Stomach smooth muscle (tissue), 2 donors: ENCODE measurements around the gene SLC51B.
"Not testable (repeated sequence)": the region's sequence is repeated elsewhere in the genome, so short reads cannot be mapped to it uniquely, and the experiment has no call there.

Experiments
- H3K27ac ChIP-seq: one replicate; pipeline ENCODE4 v1.7.0; 2013; ENCODE audit warnings: mild to moderate bottlenecking, low read length, inconsistent platforms
- H3K27me3 ChIP-seq, 2 donors: one replicate each; pipeline ENCODE4 v1.7.0; 2013; ENCODE audit warnings: low read length in 2 of 2; ENCODE audit not compliant: insufficient read depth in 2 of 2, control insufficient read depth in 1 of 2
- H3K36me3 ChIP-seq, 2 donors: one replicate each; pipeline ENCODE4 v1.7.0; 2013; ENCODE audit warnings: low read length in 2 of 2; ENCODE audit not compliant: control insufficient read depth in 2 of 2, insufficient read depth in 2 of 2
- H3K4me1 ChIP-seq: one replicate; pipeline ENCODE4 v1.7.0; 2013; ENCODE audit warnings: low read length; ENCODE audit not compliant: control insufficient read depth, insufficient read depth
- H3K4me3 ChIP-seq, 2 donors: one replicate each; pipeline ENCODE4 v1.7.0; 2013; ENCODE audit warnings: low read length in 2 of 2
- H3K9ac ChIP-seq, 2 donors: one replicate each; pipeline ENCODE4 v1.7.0; 2013; ENCODE audit warnings: low read length in 2 of 2, mild to moderate bottlenecking in 1 of 2
- H3K9me3 ChIP-seq, 2 donors: one replicate each; pipeline ENCODE4 v1.7.0; 2013; ENCODE audit warnings: low read length in 2 of 2; ENCODE audit not compliant: control insufficient read depth in 2 of 2
- donor health status: healthy.
- donor health status: Pancreatic carcinoma.

The SLC51B gene

GRCh38 chr15:65092911-65093792 is 48.0 kb downstream of the SLC51B start:
- H3K4me1 ChIP-seq, result peaks cover 58% of the 10 kb centered on the region
- H3K9me3 ChIP-seq, result no peaks in the 10 kb centered on the region
- H3K27ac ChIP-seq, result peak overlapping the region; percentile 31
- H3K9ac ChIP-seq, result no peak overlapping the region
- H3K4me3 ChIP-seq, result no peak overlapping the region
- H3K27me3 ChIP-seq, result no peaks in the 10 kb centered on the region
- H3K36me3 ChIP-seq, result peaks cover 0 to 4% of the 10 kb centered on the region in 2 donors

DNA sequence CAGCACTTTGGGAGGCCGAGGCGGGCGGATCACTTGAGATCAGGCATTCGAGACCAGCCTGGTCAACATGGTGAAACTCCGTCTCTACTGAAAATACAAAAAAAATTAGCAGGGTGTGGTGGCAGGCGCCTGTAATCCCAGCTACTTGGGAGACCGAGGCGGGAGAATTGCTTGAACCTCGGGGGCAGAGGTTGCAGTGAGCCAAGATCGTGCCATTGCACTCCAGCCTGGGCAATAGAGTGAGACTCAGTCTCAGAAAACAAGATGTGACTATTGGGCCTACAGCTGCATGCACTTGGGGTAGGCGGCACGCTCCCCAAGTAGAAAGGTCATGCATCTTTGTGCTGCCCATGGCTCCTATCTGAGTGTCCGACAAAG is 48.6 kb downstream of the SLC51B start:
- Histone ChIP-seq H3K36me3 (peaks cover 0 to 11% of the 10 kb centered on the region in 2 donors), H3K4me1 (peaks cover 52% of the 10 kb centered on the region), H3K27ac (peak overlapping the region; percentile 62)
- not testable (repeated sequence) for H3K4me3 ChIP-seq, H3K9me3 ChIP-seq, H3K27me3 ChIP-seq, H3K9ac ChIP-seq

DNA sequence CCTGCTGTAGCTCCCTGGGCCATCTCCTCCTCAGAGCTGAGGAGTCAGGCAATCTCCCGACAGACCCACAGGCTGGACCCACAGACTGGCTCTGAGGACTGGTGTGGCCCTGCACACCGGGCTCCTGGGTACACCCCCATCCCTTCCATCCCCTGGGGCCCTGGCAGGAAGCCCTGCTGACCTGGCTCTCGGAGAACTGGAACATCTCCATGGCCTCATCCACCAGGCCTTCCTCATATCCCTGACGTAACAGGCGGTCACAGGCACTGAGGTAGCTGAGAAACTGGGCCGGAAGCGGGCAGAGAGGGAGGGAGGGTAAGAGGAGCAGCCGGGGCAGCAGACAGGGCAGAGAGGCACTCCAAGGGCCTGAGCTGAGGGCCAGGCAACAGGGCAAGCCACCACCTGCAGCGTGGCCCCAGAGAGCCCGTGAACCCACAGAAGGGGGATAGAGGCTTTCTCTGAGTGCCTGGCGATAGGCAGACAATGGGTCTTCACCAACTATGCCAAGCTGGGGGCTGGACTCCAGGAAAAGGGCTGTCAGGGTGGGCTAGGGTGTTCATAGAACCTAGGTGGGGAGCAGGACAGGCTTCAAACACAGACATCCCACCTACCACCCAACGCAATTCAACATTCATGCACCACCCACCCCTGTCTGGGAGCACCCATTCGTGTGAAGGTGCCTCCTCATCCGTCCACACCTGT is 49.3 kb downstream of the SLC51B start:
- Histone ChIP-seq H3K36me3 (peaks cover 4 to 17% of the 10 kb centered on the region in 2 donors), H3K4me1 (peaks cover 45% of the 10 kb centered on the region), H3K27ac (peak overlapping the region; percentile 62), H3K9me3 (no peaks in the 10 kb centered on the region), H3K4me3 (no peak overlapping the region), H3K27me3 (no peaks in the 10 kb centered on the region), H3K9ac (peak overlapping the region in 1 of 2 donors; percentile 21)

GRCh38 chr15:65095011-65095746 is 50.0 kb downstream of the SLC51B start:
- peak overlapping the region; percentile 17 to 21 for H3K9ac ChIP-seq
- H3K4me1 ChIP-seq, result peaks cover 42% of the 10 kb centered on the region
- H3K27ac ChIP-seq, result peak overlapping the region; percentile 62
- H3K4me3 ChIP-seq, result no peak overlapping the region
- H3K9me3 ChIP-seq, result no peaks in the 10 kb centered on the region
- no peaks in the 10 kb centered on the region for H3K27me3 ChIP-seq
- peaks cover 7 to 19% of the 10 kb centered on the region in 2 donors for H3K36me3 ChIP-seq

GRCh38 chr15:65095747-65096104 is 50.5 kb downstream of the SLC51B start:
- Histone ChIP-seq H3K27ac (peak overlapping the region; percentile 62), H3K4me3 (no peak overlapping the region), H3K27me3 (no peaks in the 10 kb centered on the region), H3K4me1 (peaks cover 42% of the 10 kb centered on the region), H3K36me3 (peaks cover 7 to 23% of the 10 kb centered on the region in 2 donors), H3K9ac (no peak overlapping the region), H3K9me3 (no peaks in the 10 kb centered on the region)

GRCh38 chr15:65096481-65097385 is 51.5 kb downstream of the SLC51B start:
- Histone ChIP-seq H3K4me1 (peaks cover 45% of the 10 kb centered on the region), H3K27me3 (no peaks in the 10 kb centered on the region), H3K9me3 (no peaks in the 10 kb centered on the region), H3K27ac (no peak overlapping the region), H3K36me3 (peaks cover 9 to 25% of the 10 kb centered on the region in 2 donors), H3K4me3 (no peak overlapping the region), H3K9ac (no peak overlapping the region)

- Histone ChIP-seq H3K4me3 (no peak overlapping the region), H3K4me1 (peaks cover 36% of the 10 kb centered on the region), H3K27ac (no peak overlapping the region), H3K9ac (no peak overlapping the region), H3K27me3 (no peaks in the 10 kb centered on the region), H3K36me3 (peaks cover 12 to 25% of the 10 kb centered on the region in 2 donors), H3K9me3 (no peaks in the 10 kb centered on the region)
Measured at GRCh38 chr15:65097651-65098263, 52.6 kb downstream of the SLC51B start.

DNA sequence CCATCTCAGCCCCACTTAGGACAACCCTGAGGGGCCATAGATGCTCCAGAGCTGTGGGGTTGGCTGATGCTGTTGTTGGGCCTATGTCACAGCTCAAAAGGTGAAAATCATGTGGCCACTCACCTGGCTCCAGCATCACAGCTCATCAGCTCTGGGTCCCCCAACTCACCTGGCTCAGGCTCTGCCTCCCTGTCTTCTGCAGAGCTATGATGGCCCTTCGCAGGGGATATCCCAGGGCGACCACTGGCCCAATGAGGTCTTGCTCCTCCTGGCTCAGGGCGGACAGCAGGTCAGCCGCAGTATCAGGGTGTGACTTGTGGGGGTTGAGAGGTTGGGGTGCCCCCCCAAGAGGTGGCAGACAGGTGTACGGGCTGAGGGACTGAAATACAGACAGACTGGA is 54.1 kb downstream of the SLC51B start:
- H3K27ac ChIP-seq, result no peak overlapping the region
- no peaks in the 10 kb centered on the region for H3K9me3 ChIP-seq
- peaks cover 17 to 25% of the 10 kb centered on the region in 2 donors for H3K36me3 ChIP-seq

GRCh38 chr15:65099801-65100200 is 54.6 kb downstream of the SLC51B start:
- not testable (repeated sequence) for H3K9me3 ChIP-seq, H3K27me3 ChIP-seq, H3K27ac ChIP-seq, H3K9ac ChIP-seq, H3K4me3 ChIP-seq
- H3K4me1 ChIP-seq, result peaks cover 21% of the 10 kb centered on the region
- peaks cover 17 to 27% of the 10 kb centered on the region in 2 donors for H3K36me3 ChIP-seq

More for the DNA sequence above, 54.1 kb downstream of the SLC51B start:
- peaks cover 26% of the 10 kb centered on the region for H3K4me1 ChIP-seq
- H3K9ac ChIP-seq, result no peak overlapping the region
- H3K4me3 ChIP-seq, result no peak overlapping the region
- no peaks in the 10 kb centered on the region for H3K27me3 ChIP-seq
